Measurements from ENCODE around the gene TRIM71. TPM values are rescaled to one million over a fixed set of nuclear protein-coding genes. Genes with fewer than 3 reads are reported as not detected.

The TRIM71 gene
- total RNA-seq, 2 donors from 2014 or later: not detected

- no peak for DNase-seq (ENCODE audit: low spot score)
- intact Hi-C loops (cut with DNase I): no loop called here
These were observed 64.4 kb downstream of the TRIM71 start for GRCh38 chr3:32882189-32882588.

- no peak for DNase-seq (ENCODE audit: low spot score)
- intact Hi-C loops (cut with DNase I): no loop called here
These were observed 64.8 kb downstream of the TRIM71 start for GRCh38 chr3:32882603-32883025.

GRCh38 chr3:32883817-32884216 lies 66.0 kb downstream of the TRIM71 start:
- intact Hi-C loops (cut with DNase I): no loop called here

GRCh38 chr3:32884591-32884990 lies 66.8 kb downstream of the TRIM71 start:
- intact Hi-C loops (cut with DNase I): no loop called here
- no peak for DNase-seq (ENCODE audit: low spot score)

More at GRCh38 chr3:32883817-32884216, 66.0 kb downstream of the TRIM71 start:
- DNase-seq (ENCODE audit: low spot score): no peak

GRCh38 chr3:32885283-32885901 lies 67.6 kb downstream of the TRIM71 start:
- intact Hi-C loops (cut with DNase I): no loop called here

GRCh38 chr3:32886296-32886695 lies 68.5 kb downstream of the TRIM71 start:
- intact Hi-C loops (cut with DNase I): no loop called here
- no peak for DNase-seq (ENCODE audit: low spot score)

More at GRCh38 chr3:32885283-32885901, 67.6 kb downstream of the TRIM71 start:
- no peak for DNase-seq (ENCODE audit: low spot score)

- DNase-seq (ENCODE audit: low spot score): no peak
- intact Hi-C loops (cut with DNase I): no loop called here
These were observed 69.1 kb downstream of the TRIM71 start for GRCh38 chr3:32886911-32887310.

GRCh38 chr3:32888739-32889138 lies 70.9 kb downstream of the TRIM71 start:
- intact Hi-C loops (cut with DNase I): no loop called here
- no peak for DNase-seq (ENCODE audit: low spot score)

GRCh38 chr3:32890420-32891276 lies 72.9 kb downstream of the TRIM71 start:
- no peak for DNase-seq (ENCODE audit: low spot score)
- intact Hi-C loops (cut with DNase I): no loop called here

GRCh38 chr3:32891365-32891764 lies 73.6 kb downstream of the TRIM71 start:
- intact Hi-C loops (cut with DNase I): no loop called here
- no peak for DNase-seq (ENCODE audit: low spot score)

GRCh38 chr3:32892625-32893598 lies 75.1 kb downstream of the TRIM71 start:
- DNase-seq (ENCODE audit: low spot score): no peak
- intact Hi-C loops (cut with DNase I): no loop called here

- no peak for DNase-seq (ENCODE audit: low spot score)
- intact Hi-C loops (cut with DNase I): no loop called here
These were observed 77.2 kb downstream of the TRIM71 start for GRCh38 chr3:32894977-32895376.

- intact Hi-C loops (cut with DNase I): no loop called here
- DNase-seq (ENCODE audit: low spot score): no peak
These were observed 77.9 kb downstream of the TRIM71 start for GRCh38 chr3:32895701-32896100.

GRCh38 chr3:32896143-32896542 lies 78.3 kb downstream of the TRIM71 start:
- intact Hi-C loops (cut with DNase I): no loop called here
- no peak for DNase-seq (ENCODE audit: low spot score)

- no peak for DNase-seq (ENCODE audit: low spot score)
- intact Hi-C loops (cut with DNase I): no loop called here
These were observed 79.3 kb downstream of the TRIM71 start for GRCh38 chr3:32897001-32897601.

- DNase-seq (ENCODE audit: low spot score): no peak
- intact Hi-C loops (cut with DNase I): no loop called here
These were observed 80.3 kb downstream of the TRIM71 start for GRCh38 chr3:32897981-32898623.

- intact Hi-C loops (cut with DNase I): no loop called here
- no peak for DNase-seq (ENCODE audit: low spot score)
These were observed 81.5 kb downstream of the TRIM71 start for GRCh38 chr3:32899265-32899664.

GRCh38 chr3:32901005-32901932 lies 83.5 kb downstream of the TRIM71 start:
- DNase-seq (ENCODE audit: low spot score): no peak
- intact Hi-C loops (cut with DNase I): no loop called here

Measured in posterior vena cava (tissue), 2 donors.